ENCODE measurements around the gene C6orf47.

The C6orf47 gene

DNA sequence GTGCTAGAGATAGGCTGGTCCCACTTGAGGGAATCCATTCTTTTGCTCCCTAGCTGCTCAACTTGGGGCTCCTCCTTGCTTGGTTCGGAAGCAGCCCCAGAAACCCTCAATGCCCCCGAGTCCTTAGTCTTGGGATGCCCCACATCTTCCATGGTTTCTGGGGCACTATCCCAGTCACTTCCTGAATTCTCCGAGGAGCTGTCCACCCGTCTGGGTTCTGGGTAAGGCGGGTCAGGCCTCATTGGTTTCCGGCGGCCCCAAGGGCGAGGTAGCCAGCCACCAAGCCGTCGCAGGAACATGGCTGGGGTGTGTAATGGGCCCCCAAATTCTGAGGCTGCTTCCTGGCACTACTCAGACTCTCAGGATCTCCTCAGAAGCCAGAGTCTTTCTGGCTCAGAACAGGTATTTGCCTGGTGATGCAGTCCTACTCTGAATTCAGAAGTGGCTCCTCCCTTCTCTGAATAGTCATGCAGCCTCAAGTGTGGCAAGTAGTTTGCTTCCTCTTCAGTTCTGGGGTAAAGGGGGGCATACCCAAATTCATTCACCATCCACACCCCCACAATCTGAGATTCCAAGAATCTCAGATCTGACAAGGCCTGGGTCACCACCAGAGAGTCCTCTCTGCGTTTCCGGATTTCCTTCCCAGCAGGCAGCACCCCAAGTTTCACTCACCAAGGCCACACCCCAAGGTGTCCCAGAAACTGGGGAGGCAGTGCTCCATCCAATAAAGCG is 763 bp downstream of the C6orf47 start:
- FAIRE-seq = no peak

DNA sequence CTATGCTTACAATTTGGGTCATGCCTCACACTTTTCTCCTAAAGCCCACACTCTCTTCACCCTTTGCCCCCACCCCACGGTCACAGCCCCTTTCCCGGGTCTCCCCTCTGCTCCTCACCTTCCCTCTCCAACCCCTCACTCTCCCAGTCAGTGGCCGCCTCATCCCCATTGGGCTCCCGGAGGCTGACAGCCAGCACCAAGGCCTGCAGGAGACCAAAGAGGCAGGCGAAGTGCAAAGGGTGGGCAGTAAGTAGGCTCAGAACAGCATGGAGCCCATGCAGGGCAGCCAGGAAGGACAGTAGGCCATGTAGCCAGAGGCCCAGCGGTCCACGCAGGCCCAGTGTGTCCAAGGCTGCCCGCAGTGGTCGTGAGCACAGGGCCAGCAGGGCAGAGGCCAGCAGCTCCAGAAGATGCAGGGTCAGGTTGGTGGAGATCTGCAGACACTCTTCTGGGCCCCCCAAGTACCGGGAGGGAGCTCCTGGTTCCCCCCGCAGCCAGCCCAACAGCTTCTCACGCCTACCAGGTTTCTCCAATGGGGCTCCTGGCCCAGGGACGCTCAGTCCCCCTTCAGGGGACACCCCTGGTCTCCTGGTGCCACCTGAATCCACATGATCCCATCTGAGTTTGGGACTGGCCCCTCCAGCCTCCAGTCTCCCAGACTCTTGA is 1.5 kb downstream of the C6orf47 start:
- FAIRE-seq = no peak

DNA sequence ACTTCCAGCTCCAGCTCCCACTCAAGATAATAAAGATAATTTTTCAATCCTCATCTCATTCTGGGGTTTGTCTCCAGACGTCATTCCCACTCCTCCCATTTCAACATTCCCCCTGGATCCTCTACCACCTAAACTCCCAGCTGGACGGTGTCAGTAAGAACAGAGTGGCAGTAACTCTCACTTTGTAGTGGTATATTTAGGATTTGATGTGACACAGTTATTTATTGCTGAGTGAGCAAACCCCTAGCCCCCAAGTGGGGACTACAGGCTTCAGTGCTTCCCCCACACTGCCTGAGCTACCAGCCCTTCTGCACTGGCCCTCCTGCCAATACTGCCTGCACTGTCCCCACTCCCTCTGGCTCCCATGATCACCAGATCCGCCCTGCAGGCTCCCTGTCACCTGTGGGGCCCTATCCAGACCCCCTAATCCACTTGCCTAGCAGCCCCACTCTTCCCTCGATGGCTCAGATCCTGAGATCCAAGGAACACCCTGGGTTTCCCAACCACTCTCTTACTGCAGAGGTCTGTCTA is 2.4 kb downstream of the C6orf47 start:
- FAIRE-seq = no peak

DNA sequence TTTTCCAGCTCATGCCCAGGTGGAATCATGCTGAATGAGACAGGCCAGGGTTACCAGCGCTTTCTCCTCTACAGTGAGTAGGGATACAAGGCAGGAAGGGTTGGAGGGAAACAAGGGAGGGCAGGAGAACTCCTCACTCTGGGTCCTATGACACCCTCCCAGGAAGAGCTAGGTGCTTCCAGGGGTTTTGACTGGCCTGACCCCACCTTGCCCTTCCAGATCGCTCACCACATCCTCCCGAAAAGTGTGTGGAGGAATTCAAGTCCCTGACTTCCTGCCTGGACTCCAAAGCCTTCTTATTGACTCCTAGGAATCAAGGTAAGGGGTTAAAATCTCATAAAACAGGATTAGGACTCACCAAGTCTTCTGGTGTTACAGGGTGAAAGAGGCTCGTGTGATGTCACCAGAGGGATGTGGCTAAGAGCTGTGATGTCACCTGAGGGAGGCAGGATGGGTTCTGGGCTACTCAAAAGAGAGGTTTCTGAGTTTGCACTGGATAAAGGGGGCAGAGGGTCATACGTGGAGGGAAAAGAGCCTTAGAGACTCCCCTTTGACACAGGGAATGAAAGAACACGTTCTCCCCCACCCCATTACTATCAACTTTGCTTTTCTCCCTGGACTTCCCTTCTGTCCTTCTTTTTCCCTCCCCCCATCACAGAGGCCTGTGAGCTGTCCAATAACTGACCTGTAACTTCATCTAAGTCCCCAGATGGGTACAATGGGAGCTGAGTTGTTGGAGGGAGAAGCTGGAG is 3.0 kb downstream of the C6orf47 start:
- FAIRE-seq = no peak

DNA sequence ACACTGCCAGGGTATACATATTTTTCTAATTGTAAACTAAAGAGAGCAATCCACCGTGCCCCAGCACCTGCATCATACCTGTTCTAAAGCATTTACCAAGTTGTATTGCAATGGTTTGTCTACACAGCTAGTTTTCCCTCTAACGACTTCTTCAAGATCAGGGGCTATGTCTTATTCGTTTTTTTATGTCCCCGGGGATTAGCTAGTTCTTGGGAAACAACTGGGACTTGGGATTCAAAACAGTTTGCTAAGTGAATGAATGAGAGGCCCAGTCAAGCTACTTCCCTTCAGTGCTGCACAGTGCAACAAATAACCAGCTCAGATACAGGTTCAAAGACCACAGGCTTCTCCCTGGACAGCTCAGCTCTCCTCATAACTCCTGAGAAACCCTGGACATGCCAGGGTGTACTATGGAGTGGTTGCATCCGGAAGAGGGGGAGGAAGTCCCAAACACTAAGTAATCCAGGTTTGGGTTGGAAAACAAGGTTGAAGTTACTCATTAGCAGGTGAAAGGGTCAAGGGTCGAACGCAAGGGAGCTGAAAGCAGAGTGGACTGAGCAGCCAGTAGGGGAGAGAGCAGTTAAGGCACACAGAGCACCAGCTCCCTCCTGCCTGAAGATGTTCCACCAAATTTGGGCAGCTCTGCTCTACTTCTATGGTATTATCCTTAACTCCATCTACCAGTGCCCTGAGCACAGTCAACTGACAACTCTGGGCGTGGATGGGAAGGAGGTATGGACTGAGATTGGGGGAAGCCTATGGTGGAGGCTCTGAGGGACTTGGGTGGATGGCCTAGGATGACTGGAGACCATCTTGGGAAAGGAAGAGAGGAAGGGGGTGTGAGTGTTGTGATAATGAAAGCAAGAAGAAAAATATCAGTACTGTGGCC is 5.0 kb downstream of the C6orf47 start, which contains the start of gene APOM:
Gene APOM (plus strand): TSS at position 546 of the 889 bp plus-strand sequence. CDS start 73 bp downstream, at position 619.
- no peak for FAIRE-seq

DNA sequence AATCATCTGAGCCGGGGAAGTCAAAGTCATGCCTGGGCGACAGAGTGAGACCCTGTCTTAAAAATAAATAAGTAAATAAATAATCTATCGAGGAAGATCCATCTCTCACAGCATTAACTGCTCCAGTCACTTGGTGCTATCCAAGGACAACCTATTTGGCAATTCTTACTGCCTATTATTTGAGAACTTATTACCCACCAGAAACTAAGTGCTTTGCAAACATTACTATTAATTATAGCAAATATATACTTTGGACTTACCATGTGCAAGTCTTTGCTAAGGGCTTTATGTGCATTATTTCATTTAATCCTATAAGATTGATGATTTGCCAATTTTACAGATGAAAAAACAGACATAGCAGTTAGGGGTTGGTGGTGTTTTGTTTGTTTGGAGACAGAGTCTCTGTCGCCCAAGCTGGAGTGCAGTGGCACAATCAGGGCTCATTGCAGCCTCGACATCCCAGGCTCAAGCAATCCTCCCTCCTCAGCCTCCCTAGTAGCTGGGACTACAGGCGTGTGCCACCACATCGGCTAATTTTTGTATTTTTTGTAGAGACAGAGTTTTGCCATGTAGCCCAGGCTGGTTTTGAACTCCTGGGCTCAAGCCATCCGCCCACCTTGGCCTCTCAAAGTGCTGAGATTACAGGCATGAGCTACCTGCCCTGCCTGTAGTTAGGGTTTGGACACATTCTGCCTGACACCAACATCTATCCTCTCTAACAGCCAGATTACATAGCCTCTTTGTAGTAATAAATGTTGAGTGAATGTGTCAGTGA is 5.8 kb downstream of the C6orf47 start:
- no peak for FAIRE-seq

DNA sequence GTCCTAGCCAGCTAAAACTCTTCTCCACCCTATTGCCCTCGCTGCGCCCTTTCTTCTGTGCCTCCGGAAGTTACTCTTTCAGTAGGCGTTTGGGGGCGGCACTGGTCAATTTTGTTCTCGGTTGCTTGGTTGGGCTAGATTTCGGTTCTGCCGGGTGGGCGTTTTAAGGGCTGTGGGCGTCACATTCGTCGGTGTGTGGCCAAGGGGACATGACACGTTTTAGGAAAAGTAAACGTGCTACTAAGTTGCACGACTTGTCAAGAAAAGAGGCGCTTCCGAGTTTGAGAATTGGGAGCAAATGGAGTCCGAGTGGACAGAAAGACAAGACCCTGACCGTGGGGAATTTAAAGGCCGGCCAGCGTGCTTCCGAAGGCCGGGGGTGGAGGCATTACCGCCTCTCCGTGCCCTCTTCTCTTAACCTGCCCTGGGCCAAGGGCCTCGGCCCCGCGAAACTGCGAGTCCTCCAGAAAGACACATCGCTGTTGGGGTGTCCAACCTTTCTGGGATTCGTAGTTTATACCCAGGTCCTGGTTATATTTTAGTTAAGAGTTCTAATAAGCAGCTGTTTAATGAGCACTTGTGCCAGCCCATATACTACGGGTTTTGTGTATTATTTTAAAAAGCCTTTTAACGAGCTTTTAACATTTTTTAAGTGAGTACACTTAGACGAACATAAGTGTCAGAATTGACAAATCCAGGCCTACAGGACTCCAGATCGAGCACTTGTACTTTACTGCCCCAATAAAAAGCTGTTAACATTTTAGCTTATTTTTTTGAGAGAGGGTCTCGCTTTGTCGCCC is 7.5 kb downstream of the C6orf47 start:
- FAIRE-seq = peak; percentile 78

DNA sequence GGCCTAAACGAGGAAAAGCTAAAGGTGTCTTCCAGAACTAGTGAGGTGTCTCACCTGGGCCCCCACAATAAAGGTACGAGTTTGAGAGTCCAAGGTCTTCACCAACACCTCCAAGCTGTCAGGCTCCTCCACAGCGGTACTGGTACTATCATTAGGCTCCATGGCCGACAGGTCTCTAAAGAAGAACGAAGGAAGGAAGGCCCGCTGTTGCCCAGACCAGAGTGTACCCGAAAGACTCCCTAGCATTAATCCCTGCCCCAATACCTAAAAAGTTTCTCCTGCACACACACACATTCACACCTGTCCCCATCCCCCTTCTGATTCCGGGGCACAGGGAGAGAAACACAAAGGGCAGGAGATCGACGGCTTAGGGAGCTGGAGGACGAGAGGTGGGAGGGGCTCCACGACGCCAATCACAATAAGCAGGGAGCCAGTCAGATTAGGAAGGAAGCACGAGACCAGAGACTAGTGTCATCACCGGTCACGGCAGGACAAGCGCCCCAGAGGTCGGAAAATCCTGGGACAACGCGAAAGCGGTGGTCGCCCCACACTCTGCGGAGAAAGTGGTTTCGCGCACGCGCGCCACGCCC is 8.9 kb downstream of the C6orf47 start:
- no peak for FAIRE-seq

DNA sequence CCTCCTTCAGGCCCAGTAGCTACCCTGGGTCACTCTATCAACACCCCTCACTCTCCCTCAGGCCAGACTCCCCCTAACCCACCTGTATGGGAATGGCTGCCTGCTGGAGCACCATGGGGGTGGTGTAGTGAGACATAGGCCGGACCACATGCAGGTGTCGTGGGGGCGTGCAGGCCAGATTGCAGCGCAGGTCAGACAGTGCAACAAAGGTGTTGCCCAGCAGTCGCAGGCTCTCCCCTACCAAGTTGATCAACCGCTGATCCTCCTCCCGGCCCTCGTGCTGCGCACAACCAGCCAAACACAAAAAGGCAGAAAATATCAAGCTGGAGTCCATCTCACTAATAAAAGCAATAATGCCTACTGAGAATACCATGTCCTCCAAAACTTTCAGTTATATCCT is 15.3 kb downstream of the C6orf47 start:
- no peak for FAIRE-seq

DNA sequence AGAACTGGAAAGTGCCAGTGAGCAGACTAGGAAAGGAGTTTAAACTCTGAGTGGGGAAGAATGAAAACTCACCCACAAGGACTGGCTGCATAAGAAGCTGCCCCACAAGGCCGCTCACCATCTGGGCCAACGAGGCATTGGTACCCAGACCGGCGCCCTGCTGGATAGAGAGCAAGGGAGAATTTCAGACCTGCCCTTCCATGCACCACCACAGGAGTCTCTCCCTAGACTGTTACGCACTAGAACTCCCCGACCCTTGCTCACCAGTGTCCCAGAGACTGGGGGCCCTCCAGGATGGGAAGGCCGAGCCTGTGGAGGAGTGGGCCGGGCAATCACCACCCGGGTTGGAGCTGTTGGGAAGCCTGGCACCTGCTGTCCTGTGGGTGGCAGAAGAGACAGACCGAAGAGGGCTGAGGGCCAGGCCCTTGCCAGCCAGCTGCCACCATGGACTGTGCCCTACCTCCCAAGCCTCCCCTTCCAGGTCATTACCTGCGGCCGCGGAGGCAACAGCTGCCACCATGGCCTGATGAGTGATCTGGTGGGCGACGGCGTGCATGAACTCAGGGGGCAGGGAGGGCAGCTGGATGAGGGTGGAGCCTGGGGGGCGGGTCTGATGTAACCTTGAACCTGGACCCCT is 16.6 kb downstream of the C6orf47 start:
- no peak for FAIRE-seq

DNA sequence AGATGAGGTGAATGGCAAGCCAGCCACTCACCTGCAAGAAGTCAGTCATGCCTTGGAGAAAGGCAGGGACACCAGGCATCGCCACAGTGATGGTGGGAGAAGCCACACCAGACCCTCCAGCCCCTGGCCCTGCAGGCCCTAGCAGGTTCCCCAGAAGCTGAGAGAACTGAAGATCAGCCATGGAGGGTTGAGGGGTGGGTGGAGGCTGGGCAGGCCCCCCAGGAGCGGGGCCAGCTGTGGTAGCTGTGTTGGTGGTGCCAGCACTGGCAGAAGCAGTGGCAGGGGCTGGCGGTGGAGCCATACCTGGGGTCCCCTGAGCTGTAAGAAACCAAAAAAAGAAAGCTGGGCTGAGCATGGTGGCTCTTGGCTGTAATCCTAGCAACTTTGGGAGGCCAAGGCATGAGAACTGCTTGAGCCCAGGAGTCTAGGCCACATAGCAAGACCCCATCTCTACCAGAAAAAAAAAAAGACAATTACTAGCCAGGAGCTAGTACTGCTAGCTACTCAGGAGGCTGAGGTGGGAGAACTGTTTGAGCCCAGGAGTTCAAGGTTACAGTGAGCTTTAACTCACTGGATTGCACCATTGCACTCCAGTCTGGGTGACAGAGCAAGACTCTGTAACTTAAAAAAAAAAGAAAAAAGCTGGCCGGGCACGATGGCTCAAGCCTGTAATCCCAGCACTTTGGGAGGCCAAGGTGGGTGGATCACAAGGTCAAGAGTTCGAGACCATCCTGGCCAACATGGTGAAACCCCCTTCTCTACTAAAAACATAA is 17.6 kb downstream of the C6orf47 start:
- no peak for FAIRE-seq

DNA sequence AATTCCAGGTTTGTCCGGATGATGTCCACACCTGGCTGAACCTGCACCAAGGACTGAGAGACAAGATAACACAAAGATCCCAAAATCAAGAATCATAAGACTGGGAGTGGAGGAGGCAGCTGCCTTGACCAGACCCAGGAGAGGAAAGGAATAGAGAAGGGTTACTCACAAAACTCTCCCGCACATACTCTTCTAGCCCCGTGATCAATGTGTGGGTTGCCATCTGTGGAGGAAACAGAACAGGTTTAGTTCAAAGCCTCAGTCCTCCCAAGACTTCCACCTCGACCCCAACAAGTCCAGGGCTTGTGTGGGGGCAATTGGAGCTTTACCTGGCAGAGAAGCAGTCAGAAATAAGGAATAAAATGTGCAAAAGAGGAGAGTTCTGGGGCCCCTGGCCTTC is 19.2 kb downstream of the C6orf47 start:
- no peak for FAIRE-seq

DNA sequence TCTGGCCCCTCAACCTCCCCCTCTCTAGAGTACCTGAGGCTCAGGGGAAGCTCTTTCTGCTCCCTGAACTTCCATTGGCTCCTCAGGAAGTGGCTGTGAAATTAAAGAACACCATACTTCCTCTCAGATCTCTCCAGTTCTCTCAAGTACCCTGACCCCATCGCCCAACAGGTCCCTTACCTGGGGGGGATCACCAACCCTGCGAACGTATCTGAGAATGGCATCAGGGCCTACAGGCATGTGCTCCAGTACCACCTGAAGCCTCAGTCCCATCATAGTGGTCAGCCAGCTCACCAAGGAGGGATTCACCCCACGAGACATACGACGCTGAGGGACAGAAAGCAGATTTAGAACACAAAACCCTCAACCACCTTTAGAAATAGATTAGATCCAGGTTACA is 20.0 kb downstream of the C6orf47 start:
- no peak for FAIRE-seq

DNA sequence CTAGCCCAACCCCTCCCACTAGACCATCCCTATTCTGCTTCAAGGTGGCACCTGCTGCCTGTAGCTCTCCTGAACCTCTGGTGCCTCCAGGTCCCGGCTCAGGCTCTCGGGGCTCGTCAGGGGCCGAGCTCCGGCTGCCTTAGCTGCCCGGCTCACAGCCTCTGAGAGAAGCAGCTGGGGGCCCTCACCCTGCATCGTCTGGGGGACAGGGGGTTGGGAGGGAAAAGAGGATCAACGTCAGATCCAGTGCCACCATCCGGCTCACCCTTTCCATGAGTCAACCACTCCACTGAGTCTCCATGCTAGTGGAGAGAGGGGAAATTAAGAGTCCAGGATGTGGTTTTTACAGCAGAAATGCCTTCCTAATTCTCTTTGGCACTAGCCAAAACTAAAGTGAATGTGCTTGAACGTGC is 21.1 kb downstream of the C6orf47 start:
- no peak for FAIRE-seq

DNA sequence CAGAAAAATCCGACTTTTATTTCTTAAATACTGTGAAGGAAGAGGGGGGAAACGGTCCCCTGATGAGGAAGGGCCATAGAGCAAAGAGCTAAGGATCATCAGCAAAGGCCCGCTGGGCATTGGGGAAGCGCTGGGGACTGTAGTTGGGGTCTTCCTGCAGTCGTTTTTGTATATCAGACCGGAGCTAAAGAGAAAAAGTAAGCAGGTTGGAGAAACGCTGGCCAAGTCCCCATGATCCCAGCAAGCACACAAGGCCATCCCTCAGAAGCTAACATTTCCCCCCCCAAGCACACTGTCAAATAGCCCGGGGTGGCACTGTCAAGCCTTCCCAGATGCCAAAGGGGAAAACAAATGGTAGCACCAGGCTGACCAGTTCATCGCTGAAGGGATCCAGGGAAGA is 21.5 kb downstream of the C6orf47 start:
- no peak for FAIRE-seq

DNA sequence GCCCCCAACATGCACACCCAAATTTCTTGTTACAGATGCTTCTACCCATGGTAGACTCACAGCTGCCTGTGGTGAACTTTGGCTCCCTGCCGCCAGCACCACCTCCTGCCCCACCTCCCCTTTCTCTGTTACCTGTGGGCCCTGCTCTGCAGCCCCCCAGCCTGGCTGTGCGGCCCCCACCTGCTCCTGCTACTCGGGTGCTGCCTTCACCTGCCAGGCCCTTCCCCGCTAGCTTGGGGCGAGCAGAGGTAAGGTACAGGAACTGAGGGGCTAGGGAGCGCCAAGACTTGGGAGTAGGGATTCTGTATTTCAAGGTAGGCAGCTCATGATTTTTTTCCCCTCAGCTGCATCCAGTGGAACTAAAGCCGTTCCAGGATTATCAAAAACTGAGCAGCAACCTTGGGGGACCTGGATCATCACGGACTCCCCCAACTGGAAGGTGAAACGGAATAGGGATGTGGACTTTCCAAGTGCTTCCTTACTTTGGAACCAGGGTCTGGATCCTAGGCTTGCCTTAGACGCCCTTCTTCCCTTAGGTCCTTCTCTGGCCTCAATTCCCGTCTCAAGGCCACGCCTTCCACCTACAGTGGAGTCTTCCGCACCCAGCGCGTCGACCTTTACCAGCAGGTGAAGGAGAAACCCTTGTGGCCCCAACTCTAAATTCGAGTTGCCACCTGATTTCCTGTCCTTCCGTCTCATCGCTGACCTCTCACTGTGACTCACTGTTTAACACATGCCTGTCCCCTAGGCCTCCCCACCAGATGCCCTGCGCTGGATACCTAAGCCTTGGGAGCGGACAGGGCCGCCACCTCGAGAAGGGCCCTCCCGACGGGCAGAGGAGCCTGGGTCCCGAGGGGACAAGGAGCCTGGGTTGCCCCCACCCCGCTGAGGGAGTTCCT is 23.6 kb downstream of the C6orf47 start:
- no peak for FAIRE-seq

DNA sequence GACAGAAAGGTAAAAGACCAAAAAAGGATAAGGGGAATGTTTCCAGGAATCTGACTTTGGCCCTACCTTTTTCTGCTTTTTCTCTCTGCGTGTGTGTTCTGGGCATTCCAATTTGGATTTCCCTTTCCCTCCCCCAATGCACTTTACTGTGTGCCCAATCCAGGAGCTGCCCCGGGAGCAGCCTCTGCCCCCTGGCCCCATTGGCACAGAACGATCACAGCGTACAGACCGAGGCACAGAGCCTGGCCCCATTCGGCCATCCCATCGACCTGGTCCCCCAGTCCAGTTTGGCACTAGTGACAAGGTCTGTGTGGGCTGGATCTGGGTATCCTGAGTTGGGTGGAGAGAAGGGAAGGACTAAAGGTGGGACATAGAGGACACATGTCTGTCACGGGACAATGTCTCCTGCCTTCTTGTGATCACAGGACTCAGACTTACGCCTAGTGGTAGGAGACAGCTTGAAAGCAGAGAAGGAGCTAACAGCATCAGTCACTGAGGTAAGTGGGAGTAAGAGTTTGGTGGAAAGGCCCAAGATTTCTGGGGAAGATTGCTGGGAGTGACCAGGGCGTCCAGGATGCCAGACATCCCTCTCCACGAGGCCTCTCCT is 25.5 kb downstream of the C6orf47 start:
- no peak for FAIRE-seq

DNA sequence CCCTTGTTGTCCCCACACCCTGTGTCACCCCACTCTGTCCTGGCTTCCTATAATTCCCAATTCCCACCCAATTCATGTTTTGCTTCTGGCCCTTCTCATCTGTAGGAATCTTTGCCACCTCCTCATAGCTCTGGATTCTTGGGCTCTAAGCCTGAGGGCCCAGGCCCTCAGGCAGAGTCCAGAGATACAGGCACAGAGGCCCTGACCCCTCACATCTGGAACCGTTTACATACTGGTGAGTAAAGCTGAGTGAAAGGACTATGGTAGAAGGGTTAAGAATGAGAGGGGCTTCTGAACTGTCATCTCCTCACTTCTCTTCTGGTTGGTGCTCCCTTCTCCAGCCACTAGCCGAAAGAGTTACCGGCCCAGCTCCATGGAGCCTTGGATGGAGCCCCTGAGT is 26.4 kb downstream of the C6orf47 start:
- no peak for FAIRE-seq
